CD8-positive, alpha-beta memory T cell (primary cell): ENCODE results near the gene PEAR1. TPM values are rescaled to one million over a fixed set of nuclear protein-coding genes. Genes with fewer than 3 reads are reported as not detected.

Source experiments
- CTCF ChIA-PET: fragments of 350-600 bp; sonication (Branson Sonifier 250); formaldehyde crosslinking; loops from one replicate; lab custom pipeline; 2021; ENCODE audit warnings: antibody characterized with exemption; lab: Charles Lee
- POLR2A ChIA-PET: fragments of 350-600 bp; sonication (Branson Sonifier 250); formaldehyde crosslinking; loops from one replicate; lab custom pipeline; 2021; ENCODE audit warnings: antibody characterized with exemption; lab: Charles Lee
- DNase-seq, 5 donors: peaks; one replicate each; pipeline versions ENCODE4 v3.0.0 to v3.0.0-alpha.2; 2020 to 2022; ENCODE audit warnings: mixed read lengths in 1 of 5
- H3K27ac ChIP-seq: one replicate; pipeline ENCODE4 v1.7.0; 2013; ENCODE audit warnings: low read depth, mild to moderate bottlenecking, low read length, moderate library complexity
- H3K27me3 ChIP-seq: 2 replicates; pipeline ENCODE4 v1.7.0; 2013; ENCODE audit warnings: low read length, mild to moderate bottlenecking; ENCODE audit not compliant: insufficient read depth, poor library complexity, severe bottlenecking
- H3K36me3 ChIP-seq: 2 replicates; pipeline ENCODE4 v1.7.0; 2013; ENCODE audit warnings: mild to moderate bottlenecking, low read length, moderate library complexity; ENCODE audit not compliant: insufficient read depth
- H3K4me1 ChIP-seq: 2 replicates; pipeline ENCODE4 v1.7.0; 2013; ENCODE audit warnings: mild to moderate bottlenecking, low read length, moderate library complexity; ENCODE audit not compliant: insufficient read depth
- H3K4me3 ChIP-seq: 2 replicates; pipeline ENCODE4 v1.7.0; 2013; ENCODE audit warnings: mild to moderate bottlenecking, low read length
- H3K9me3 ChIP-seq: 2 replicates; pipeline ENCODE4 v1.7.0; 2013; ENCODE audit warnings: mild to moderate bottlenecking, low read length
- H3K27ac Mint-ChIP-seq, 8 donors: one replicate each; pipeline ENCODE4 v1.8.0; 2020 to 2021; ENCODE audit warnings: mixed read lengths in 8 of 8, mild to moderate bottlenecking in 6 of 8, inconsistent platforms in 3 of 8, moderate library complexity in 3 of 8
- H3K27me3 Mint-ChIP-seq, 2 donors: one replicate each; pipeline ENCODE4 v1.8.0; 2020 to 2021; ENCODE audit warnings: mixed read lengths in 2 of 2, mild to moderate bottlenecking in 1 of 2, moderate library complexity in 1 of 2
- H3K36me3 Mint-ChIP-seq, 3 donors: one replicate each; pipeline ENCODE4 v1.8.0; 2020 to 2021; ENCODE audit warnings: mixed read lengths in 3 of 3, inconsistent platforms in 1 of 3, mild to moderate bottlenecking in 1 of 3
- H3K4me1 Mint-ChIP-seq, 3 donors: one replicate each; pipeline ENCODE4 v1.8.0; 2020 to 2021; ENCODE audit warnings: mixed read lengths in 3 of 3, inconsistent platforms in 1 of 3, mild to moderate bottlenecking in 1 of 3
- H3K4me3 Mint-ChIP-seq, 7 donors: one replicate each; pipeline ENCODE4 v1.8.0; 2020 to 2021; ENCODE audit warnings: mixed read lengths in 7 of 7, mild to moderate bottlenecking in 6 of 7, moderate library complexity in 4 of 7, inconsistent platforms in 2 of 7
- H3K9me3 Mint-ChIP-seq, 5 donors: one replicate each; pipeline ENCODE4 v1.8.0; 2020 to 2022; ENCODE audit warnings: mixed read lengths in 5 of 5, mild to moderate bottlenecking in 3 of 5, moderate library complexity in 2 of 5, inconsistent platforms in 1 of 5
- polyA plus RNA-seq: library from polyadenylated mRNA; unstranded; fragments of 300-500 nt; fragmentation: Illumina TruSeq; gene quantifications from one replicate; pipeline ENCODE4 v1.2.3, GENCODE V29; 2021
- total RNA-seq, 2 experiments: library from RNA; stranded (reverse); gene quantifications; one replicate each; pipeline ENCODE4 v1.2.3, GENCODE V29; 2021

Gene PEAR1, protein sequence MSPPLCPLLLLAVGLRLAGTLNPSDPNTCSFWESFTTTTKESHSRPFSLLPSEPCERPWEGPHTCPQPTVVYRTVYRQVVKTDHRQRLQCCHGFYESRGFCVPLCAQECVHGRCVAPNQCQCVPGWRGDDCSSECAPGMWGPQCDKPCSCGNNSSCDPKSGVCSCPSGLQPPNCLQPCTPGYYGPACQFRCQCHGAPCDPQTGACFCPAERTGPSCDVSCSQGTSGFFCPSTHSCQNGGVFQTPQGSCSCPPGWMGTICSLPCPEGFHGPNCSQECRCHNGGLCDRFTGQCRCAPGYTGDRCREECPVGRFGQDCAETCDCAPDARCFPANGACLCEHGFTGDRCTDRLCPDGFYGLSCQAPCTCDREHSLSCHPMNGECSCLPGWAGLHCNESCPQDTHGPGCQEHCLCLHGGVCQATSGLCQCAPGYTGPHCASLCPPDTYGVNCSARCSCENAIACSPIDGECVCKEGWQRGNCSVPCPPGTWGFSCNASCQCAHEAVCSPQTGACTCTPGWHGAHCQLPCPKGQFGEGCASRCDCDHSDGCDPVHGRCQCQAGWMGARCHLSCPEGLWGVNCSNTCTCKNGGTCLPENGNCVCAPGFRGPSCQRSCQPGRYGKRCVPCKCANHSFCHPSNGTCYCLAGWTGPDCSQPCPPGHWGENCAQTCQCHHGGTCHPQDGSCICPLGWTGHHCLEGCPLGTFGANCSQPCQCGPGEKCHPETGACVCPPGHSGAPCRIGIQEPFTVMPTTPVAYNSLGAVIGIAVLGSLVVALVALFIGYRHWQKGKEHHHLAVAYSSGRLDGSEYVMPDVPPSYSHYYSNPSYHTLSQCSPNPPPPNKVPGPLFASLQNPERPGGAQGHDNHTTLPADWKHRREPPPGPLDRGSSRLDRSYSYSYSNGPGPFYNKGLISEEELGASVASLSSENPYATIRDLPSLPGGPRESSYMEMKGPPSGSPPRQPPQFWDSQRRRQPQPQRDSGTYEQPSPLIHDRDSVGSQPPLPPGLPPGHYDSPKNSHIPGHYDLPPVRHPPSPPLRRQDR
- total RNA-seq (not detected), polyA plus RNA-seq (not detected)

DNA sequence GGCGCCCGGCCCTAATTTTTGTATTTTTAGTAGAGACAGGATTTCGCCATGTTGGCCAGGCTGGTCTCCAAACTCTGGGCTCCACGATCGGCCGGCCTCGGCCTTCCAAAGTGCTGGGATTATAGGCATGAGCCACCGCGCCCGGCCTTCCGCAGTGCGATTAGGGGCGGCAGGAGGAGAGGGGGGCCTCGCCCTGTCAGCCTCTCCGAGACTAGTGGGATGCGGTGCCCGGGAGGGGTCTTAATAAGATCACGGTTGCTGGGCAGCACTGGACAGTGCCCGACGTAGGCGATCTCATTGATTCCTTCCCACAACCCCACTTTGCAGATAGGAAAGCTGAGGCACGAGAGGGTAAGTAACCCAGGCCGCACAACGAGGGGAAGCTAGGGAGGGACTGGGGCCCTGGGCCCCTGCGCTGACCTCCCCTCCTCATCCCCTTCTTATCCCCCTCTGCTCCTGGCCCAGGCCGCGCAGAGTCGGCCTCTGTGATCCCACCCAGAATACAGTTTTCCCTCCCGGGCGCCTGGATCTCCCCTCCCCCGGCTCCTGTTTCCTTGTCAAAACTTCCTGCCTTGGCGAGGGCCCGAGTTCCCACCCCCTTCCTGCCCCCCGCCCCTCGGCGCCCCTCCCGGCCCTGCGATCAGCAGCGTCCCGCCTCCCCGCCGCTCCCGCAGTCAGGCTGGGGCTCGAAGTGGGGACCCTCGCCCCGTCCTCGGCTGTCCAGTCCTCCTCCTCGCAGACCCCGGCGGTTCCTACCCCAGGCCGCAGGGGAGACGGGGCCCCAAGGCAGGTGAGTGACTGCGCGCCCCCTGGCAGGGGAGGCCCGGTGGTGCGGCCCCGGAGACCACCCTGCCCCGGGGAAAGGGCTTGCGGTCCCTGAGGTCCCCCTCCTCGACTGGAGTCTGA lies at the start of gene PEAR1:
TSS of gene PEAR1 (plus strand) at position 671 of the 906 bp plus-strand sequence. CDS start 10,209 bp downstream, outside the sequence.
- Mint-ChIP-seq H3K4me1 (peaks cover 15 to 21% (median 16%) of the 10 kb centered on the region in 3 donors), H3K4me3 (peak within 1 kb of the TSS; percentile 40 to 83 (median 72)), H3K27me3 (peaks cover 49 to 69% of the 10 kb centered on the region in 2 donors), H3K36me3 (peaks cover 0 to 3% (median 3%) of the 10 kb centered on the region in 3 donors), H3K27ac (peak within 1 kb of the TSS in 1 of 8 donors; percentile 63), H3K9me3 (no peaks in the 10 kb centered on the region)
- Histone ChIP-seq H3K27me3 (peaks cover 3% of the 10 kb centered on the region), H3K4me3 (peak within 1 kb of the TSS; percentile 20), H3K36me3 (no peaks in the 10 kb centered on the region), H3K4me1 (peaks cover 18% of the 10 kb centered on the region), H3K9me3 (no peaks in the 10 kb centered on the region), H3K27ac (peak within 1 kb of the TSS; percentile 9)
- ChIA-PET POLR2A (interaction anchor here (0.5 to 0.6 kb wide), 2 partner anchors 85 to 529 kb away, joined by 3 read pairs; no protein-coding TSS in a partner anchor), CTCF (interaction anchor here (1.1 to 4.9 kb wide), 8 partner anchors 8 to 204 kb away, joined by 3 to 32 read pairs (median 3); partner anchors contain the start of gene NTRK1)
- DNase-seq = no peak

DNA sequence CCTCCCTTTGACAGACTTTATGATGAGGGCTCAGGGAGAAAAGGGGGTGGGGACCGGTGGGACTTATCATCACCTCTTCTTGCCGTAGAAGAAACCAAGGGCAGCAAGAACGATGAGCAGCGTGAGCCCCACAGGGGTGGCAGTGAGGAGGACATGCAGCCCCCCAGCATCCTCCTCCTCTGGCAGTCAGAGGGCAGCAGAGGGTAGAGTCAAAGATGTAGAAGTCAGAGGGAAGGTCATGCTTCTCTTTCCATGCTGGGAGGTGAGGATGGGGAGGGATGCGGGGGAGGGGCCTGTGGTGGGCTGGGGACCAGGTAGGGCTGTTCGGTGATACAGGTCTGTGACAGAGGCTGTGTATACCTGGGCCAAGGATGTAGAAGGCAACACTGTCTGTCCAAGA lies 49.4 kb upstream of the PEAR1 start:
- Histone ChIP-seq H3K36me3 (no peaks in the 10 kb centered on the region), H3K27me3 (peaks cover 23% of the 10 kb centered on the region), H3K27ac (no peak overlapping the region), H3K9me3 (no peaks in the 10 kb centered on the region), H3K4me3 (no peak overlapping the region), H3K4me1 (peaks cover 17% of the 10 kb centered on the region)
- Mint-ChIP-seq H3K36me3 (peaks cover 0 to 6% (median 2%) of the 10 kb centered on the region in 3 donors), H3K27me3 (peaks cover 34 to 70% of the 10 kb centered on the region in 2 donors), H3K4me1 (peaks cover 17 to 37% (median 20%) of the 10 kb centered on the region in 3 donors), H3K4me3 (peak overlapping the region in 3 of 7 donors; percentile 28 to 47 (median 35)), H3K27ac (peak overlapping the region in 3 of 8 donors; percentile 43 to 84 (median 51)), H3K9me3 (no peaks in the 10 kb centered on the region)
- DNase-seq = no peak
- POLR2A ChIA-PET = no interaction called here
- CTCF ChIA-PET = interaction anchor here (1.6 to 7.3 kb wide), 2 partner anchors 16 kb away, joined by 8 to 58 read pairs; partner anchors contain the start of genes INSRR and NTRK1

DNA sequence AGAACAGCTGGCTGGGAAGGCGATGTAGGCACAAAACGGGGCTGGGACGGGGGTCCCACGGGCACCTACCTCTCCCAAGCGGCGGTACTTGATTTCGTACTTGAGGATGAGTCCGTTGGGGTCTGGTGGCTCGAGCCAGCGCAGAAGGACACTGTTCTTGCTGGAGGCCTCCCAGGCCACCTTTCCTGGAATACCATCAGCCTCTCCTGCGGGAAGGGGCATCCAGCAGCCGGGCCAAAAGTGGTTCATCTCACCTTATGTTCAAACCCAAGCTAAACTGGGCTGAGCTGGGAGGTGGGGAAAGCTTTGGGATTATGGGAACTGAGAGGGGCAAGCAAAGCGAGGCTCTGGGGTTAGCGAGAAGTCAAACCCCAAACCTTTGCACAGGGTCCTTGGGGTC lies 48.9 kb upstream of the PEAR1 start:
- no peaks in the 10 kb centered on the region for H3K9me3 Mint-ChIP-seq
- peaks cover 0 to 6% (median 2%) of the 10 kb centered on the region in 3 donors for H3K36me3 Mint-ChIP-seq
- H3K9me3 ChIP-seq = no peaks in the 10 kb centered on the region
- peaks cover 34 to 68% of the 10 kb centered on the region in 2 donors for H3K27me3 Mint-ChIP-seq
- peak overlapping the region in 1 of 8 donors; percentile 84 for H3K27ac Mint-ChIP-seq
- CTCF ChIA-PET = interaction anchor here (7.3 kb wide), 1 partner anchor 15 kb away, joined by 58 read pairs; the partner anchor contains the start of genes INSRR and NTRK1
- peaks cover 18 to 41% (median 22%) of the 10 kb centered on the region in 3 donors for H3K4me1 Mint-ChIP-seq
- POLR2A ChIA-PET = no interaction called here
- H3K36me3 ChIP-seq = no peaks in the 10 kb centered on the region
- peak overlapping the region in 4 of 7 donors; percentile 11 to 71 (median 44) for H3K4me3 Mint-ChIP-seq
- H3K4me3 ChIP-seq = no peak overlapping the region
- peaks cover 19% of the 10 kb centered on the region for H3K4me1 ChIP-seq
- H3K27ac ChIP-seq = no peak overlapping the region
- peaks cover 23% of the 10 kb centered on the region for H3K27me3 ChIP-seq
- DNase-seq = no peak

DNA sequence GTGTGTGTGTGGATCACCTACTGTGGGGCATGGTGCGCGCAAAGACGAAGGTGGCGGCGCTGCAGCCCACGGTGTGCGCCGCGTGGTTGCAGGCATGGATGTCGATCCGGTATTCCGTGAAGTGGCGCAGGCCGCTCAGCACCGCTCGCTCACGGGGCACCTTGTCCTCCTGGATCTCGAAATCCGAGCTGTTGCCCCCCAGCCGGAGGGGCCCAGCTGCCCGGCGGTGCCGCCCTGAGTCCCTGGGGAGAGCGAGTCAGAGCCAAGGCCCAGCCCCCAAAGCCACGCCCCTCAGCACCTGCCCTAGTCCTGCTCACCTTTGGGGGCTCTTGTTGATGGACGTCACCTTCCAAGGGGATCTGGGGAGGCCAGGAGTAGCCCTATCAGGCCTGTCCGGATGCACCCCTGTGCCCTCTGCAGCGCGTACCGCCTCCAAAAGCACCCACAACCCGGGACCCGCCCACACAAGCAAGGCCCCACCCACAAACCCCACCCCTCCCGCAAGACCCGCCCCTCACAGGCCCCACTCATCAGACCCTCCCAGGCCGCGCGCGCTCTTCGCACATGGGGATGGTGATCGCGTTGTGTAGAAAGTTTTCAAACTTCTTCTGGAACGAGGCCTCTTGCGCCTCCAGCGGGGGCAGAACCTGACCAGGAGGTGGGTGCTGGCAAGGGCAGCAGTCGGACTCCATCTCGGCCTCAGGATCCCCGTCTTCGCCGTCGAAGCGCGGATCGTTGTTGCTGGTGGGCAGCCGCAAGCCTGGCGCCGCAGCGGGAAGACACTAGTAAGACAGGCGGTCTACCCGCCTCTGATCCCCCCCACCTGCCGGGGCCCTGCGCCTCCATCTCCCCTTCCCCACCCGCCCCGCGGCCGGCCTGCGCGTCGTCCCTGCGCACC lies 48.2 kb upstream of the PEAR1 start:
- H3K27me3 Mint-ChIP-seq = peaks cover 32 to 61% of the 10 kb centered on the region in 2 donors
- H3K9me3 Mint-ChIP-seq = no peaks in the 10 kb centered on the region
- peak; percentile 26 to 65 (median 32) for DNase-seq
- Histone ChIP-seq H3K27me3 (peaks cover 23% of the 10 kb centered on the region), H3K4me3 (no peak overlapping the region), H3K27ac (no peak overlapping the region), H3K4me1 (peaks cover 19% of the 10 kb centered on the region), H3K36me3 (no peaks in the 10 kb centered on the region), H3K9me3 (no peaks in the 10 kb centered on the region)
- H3K36me3 Mint-ChIP-seq = peaks cover 0 to 6% (median 2%) of the 10 kb centered on the region in 3 donors
- H3K4me3 Mint-ChIP-seq = peak overlapping the region; percentile 32 to 71 (median 64)
- ChIA-PET POLR2A (no interaction called here), CTCF (interaction anchor here (7.3 kb wide), 1 partner anchor 15 kb away, joined by 58 read pairs; the partner anchor contains the start of genes INSRR and NTRK1)
- peaks cover 18 to 42% (median 22%) of the 10 kb centered on the region in 3 donors for H3K4me1 Mint-ChIP-seq
- peak overlapping the region in 1 of 8 donors; percentile 17 for H3K27ac Mint-ChIP-seq

DNA sequence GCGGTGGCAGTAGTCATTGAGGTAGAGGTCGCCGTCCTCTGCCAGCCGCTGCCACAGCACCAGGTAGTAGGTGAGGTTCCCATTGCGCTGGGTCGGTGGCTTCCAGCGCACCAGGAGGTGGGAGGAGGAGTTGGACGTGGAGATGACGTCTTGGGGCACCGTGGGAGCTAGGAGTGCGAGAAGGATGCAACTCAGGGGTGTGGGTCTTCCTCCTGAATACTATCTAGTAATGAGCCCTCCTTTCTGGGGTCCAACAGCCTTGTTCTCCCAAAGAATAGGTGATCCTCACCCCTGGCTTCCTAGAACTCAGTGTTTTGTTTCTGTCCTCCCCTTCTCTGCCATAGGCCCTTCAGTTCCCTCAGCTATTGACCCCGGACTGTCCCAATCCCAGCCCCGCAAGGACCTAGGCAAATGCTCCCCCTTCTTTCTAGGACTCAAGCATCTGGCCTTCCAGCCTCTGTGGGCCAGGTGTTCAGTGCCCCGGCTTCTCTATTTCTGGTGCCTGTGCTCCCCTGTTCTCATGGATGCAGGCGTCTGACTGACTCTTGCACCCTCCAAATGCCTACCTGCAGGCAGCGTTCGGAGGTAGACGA lies 47.5 kb upstream of the PEAR1 start:
- Histone ChIP-seq H3K4me1 (peaks cover 19% of the 10 kb centered on the region), H3K36me3 (no peaks in the 10 kb centered on the region), H3K9me3 (no peaks in the 10 kb centered on the region), H3K27me3 (peaks cover 23% of the 10 kb centered on the region), H3K4me3 (no peak overlapping the region), H3K27ac (no peak overlapping the region)
- H3K27me3 Mint-ChIP-seq = peaks cover 32 to 54% of the 10 kb centered on the region in 2 donors
- H3K36me3 Mint-ChIP-seq = peaks cover 0 to 6% (median 2%) of the 10 kb centered on the region in 3 donors
- peaks cover 18 to 42% (median 22%) of the 10 kb centered on the region in 3 donors for H3K4me1 Mint-ChIP-seq
- POLR2A ChIA-PET = no interaction called here
- peak overlapping the region in 3 of 7 donors; percentile 32 to 47 (median 37) for H3K4me3 Mint-ChIP-seq
- H3K9me3 Mint-ChIP-seq = no peaks in the 10 kb centered on the region
- H3K27ac Mint-ChIP-seq = peak overlapping the region in 1 of 8 donors; percentile 34
- DNase-seq = no peak
- CTCF ChIA-PET = interaction anchor here (1.3 to 7.3 kb wide), 2 partner anchors 14 to 32 kb away, joined by 4 to 58 read pairs; partner anchors contain the start of genes INSRR and NTRK1

DNA sequence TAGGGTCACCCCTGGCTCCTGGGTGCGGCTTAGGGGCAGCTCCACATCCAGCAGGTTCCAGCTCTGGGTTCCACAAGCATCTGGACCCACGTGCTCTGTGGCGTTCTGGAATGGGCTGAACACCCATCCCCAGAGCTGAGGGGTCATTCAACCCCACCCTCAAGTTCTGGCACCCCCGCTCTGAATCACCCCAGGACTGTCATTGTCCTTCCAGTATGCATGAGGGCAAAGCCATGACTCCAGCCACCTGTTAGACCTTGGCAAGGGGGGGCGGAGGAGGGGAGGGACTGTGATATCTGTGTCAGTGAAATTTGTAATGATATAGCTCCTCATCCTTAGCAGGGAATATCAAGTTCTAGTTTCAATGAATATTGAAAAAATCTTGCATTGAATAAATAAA lies 46.9 kb upstream of the PEAR1 start:
- DNase-seq = no peak
- peaks cover 18 to 42% (median 22%) of the 10 kb centered on the region in 3 donors for H3K4me1 Mint-ChIP-seq
- H3K27me3 ChIP-seq = peaks cover 23% of the 10 kb centered on the region
- H3K27ac ChIP-seq = no peak overlapping the region
- H3K36me3 Mint-ChIP-seq = peaks cover 0 to 6% (median 2%) of the 10 kb centered on the region in 3 donors
- H3K9me3 ChIP-seq = no peaks in the 10 kb centered on the region
- ChIA-PET CTCF (interaction anchor here (1.3 to 7.3 kb wide), 3 partner anchors 7 to 33 kb away, joined by 4 to 58 read pairs (median 30); partner anchors contain the start of genes INSRR and NTRK1), POLR2A (no interaction called here)
- no peaks in the 10 kb centered on the region for H3K36me3 ChIP-seq
- peaks cover 19% of the 10 kb centered on the region for H3K4me1 ChIP-seq
- peaks cover 30 to 50% of the 10 kb centered on the region in 2 donors for H3K27me3 Mint-ChIP-seq
- no peak overlapping the region for H3K4me3 ChIP-seq
- no peak overlapping the region for H3K27ac Mint-ChIP-seq
- peak overlapping the region in 1 of 7 donors; percentile 5 for H3K4me3 Mint-ChIP-seq
- no peaks in the 10 kb centered on the region for H3K9me3 Mint-ChIP-seq
